Bronchial epithelial cell (primary cell): ENCODE measurements around the gene TNFAIP8. TPM values are rescaled to one million over a fixed set of nuclear protein-coding genes. Genes with fewer than 3 reads are reported as not detected.
A peak's percentile ranks its signal among the peaks of the same experiment; 100 is the strongest.

Source experiments
- DNase-seq: peaks from one replicate; pipeline ENCODE4 v3.0.0-alpha.2; 2010; ENCODE audit warnings: low read depth
- FAIRE-seq: peaks from 2 replicates; lab custom pipeline; 2011; peaks lifted over from hg19 to GRCh38; lab: Jason Lieb, UNC
- H3K27me3 ChIP-seq: 2 replicates; pipeline ENCODE4 v1.5.1; 2011; ENCODE audit warnings: low read length; ENCODE audit not compliant: control insufficient read depth, insufficient read depth
- H3K36me3 ChIP-seq: 2 replicates; pipeline ENCODE4 v1.5.1; 2011; ENCODE audit warnings: low read length; ENCODE audit not compliant: control insufficient read depth, insufficient read depth
- H3K4me3 ChIP-seq: 2 replicates; pipeline ENCODE4 v1.5.1; 2011; ENCODE audit warnings: mild to moderate bottlenecking, low read depth, low read length, control low read depth
- CTCF ChIP-seq: IDR thresholded peaks from 2 replicates; pipeline ENCODE4 v1.5.1; 2011; ENCODE audit warnings: mild to moderate bottlenecking, moderate library complexity, low read length, control low read depth, inconsistent platforms; ENCODE audit not compliant: insufficient read depth, severe bottlenecking
- total RNA-seq: library from RNA; depleted of rRNA; stranded (reverse); fragments of >200 nt; gene quantifications from 2 replicates; pipeline ENCODE4 v1.2.1, GENCODE V29; 2014

Gene TNFAIP8
- total RNA-seq, 1 donor from 2014 or later: 51.9 TPM

GRCh38 chr5:119390404-119390803, 34.6 kb downstream of the TNFAIP8 start:
- Histone ChIP-seq H3K4me3 (no peak overlapping the region), H3K27me3 (no peaks in the 10 kb centered on the region), H3K36me3 (no peaks in the 10 kb centered on the region)
- no peak for TF ChIP-seq CTCF
- DNase-seq: no peak
- FAIRE-seq: no peak

- Histone ChIP-seq H3K36me3 (no peaks in the 10 kb centered on the region), H3K4me3 (no peak overlapping the region), H3K27me3 (no peaks in the 10 kb centered on the region)
- no peak for DNase-seq
- no peak for FAIRE-seq
- no peak for TF ChIP-seq CTCF
Measured at GRCh38 chr5:119393201-119393691, 37.4 kb downstream of the TNFAIP8 start.

- TF ChIP-seq CTCF: no peak
- FAIRE-seq: no peak
- H3K27me3 ChIP-seq: no peaks in the 10 kb centered on the region
- H3K36me3 ChIP-seq: no peaks in the 10 kb centered on the region
- DNase-seq: peak; percentile 72
- H3K4me3 ChIP-seq: no peak overlapping the region
Measured at GRCh38 chr5:119393746-119394145, 37.9 kb downstream of the TNFAIP8 start.

- Histone ChIP-seq H3K4me3 (no peak overlapping the region), H3K27me3 (no peaks in the 10 kb centered on the region), H3K36me3 (no peaks in the 10 kb centered on the region)
- FAIRE-seq (no peak), DNase-seq (no peak)
- TF ChIP-seq CTCF: no peak
Measured at GRCh38 chr5:119395080-119395836, 39.4 kb downstream of the TNFAIP8 start.

GRCh38 chr5:119396030-119396664, 40.3 kb downstream of the TNFAIP8 start:
- no peak for DNase-seq
- TF ChIP-seq CTCF: no peak
- Histone ChIP-seq H3K4me3 (no peak overlapping the region), H3K36me3 (no peaks in the 10 kb centered on the region), H3K27me3 (no peaks in the 10 kb centered on the region)
- FAIRE-seq: no peak
